Measurements from ENCODE around the gene DBNL.
"Not testable (repeated sequence)": the region's sequence is repeated elsewhere in the genome, so short reads cannot be mapped to it uniquely, and the experiment has no call there.

Gene DBNL

GRCh38 chr7:44040493-44040891 is 4.0 kb upstream of the DBNL start:
- Histone ChIP-seq H3K79me2 (ENCODE audit: control insufficient read depth, low read length) (peaks cover 16% of the 10 kb centered on the region), H3K4me1 (ENCODE audit: control insufficient read depth, low read length) (peaks cover 28% of the 10 kb centered on the region), H3K4me2 (ENCODE audit: low read length) (peak overlapping the region; percentile 92), H3F3A (ENCODE audit: control insufficient read depth, insufficient read depth) (peaks cover 19% of the 10 kb centered on the region), H3K4me3 (ENCODE audit: low read length) (peak overlapping the region; percentile 75)
- H3K27me3 ChIP-seq (ENCODE audit: control insufficient read depth, low read length); H3K27ac ChIP-seq (ENCODE audit: low read depth, low read length); H4K20me1 ChIP-seq (ENCODE audit: control insufficient read depth, insufficient read depth, low read depth, low read length); H3K9me3 ChIP-seq (ENCODE audit: control insufficient read depth, insufficient read depth, low read length); H3K9me2 ChIP-seq (replicated peaks; ENCODE audit: control insufficient read depth, low read length); H3K36me3 ChIP-seq (ENCODE audit: control insufficient read depth, low read length): not testable (repeated sequence)
- TF ChIP-seq CTCF (IDR thresholded peaks at IDR 0.05; ENCODE audit: low read depth, low read length, poor library complexity, severe bottlenecking) = peak; percentile 48

DNA sequence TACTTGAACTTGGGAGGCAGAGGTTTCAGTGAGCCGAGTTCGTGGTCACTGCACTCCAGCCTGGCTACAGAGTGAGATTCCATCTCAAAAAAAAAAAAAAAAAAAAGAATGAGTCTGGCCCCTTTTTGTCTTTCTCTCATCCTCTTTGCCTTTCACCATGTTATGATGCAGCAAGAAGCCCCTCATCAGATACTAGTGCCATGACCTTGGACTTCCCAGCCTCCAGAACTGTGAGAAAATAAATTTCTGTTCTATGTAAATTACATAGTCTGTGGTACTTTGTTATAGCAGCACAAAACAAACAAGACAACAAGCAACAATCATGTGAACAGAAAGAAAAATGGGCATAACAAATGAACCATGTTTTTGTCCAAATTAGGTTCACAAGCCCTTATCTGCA is 2.3 kb upstream of the DBNL start:
- Histone ChIP-seq H3K36me3 (ENCODE audit: control insufficient read depth, low read length) (peaks cover 25% of the 10 kb centered on the region), H4K20me1 (ENCODE audit: control insufficient read depth, insufficient read depth, low read depth, low read length) (peaks cover 3% of the 10 kb centered on the region; the same call in 1 of the 2 replicates), H3K9me2 (replicated peaks; ENCODE audit: control insufficient read depth, low read length) (no peaks in the 10 kb centered on the region), H3K4me3 (ENCODE audit: low read length) (no peak overlapping the region), H3F3A (ENCODE audit: control insufficient read depth, insufficient read depth) (peaks cover 29% of the 10 kb centered on the region), H3K9me3 (ENCODE audit: control insufficient read depth, insufficient read depth, low read length) (no peaks in the 10 kb centered on the region), H3K4me1 (ENCODE audit: control insufficient read depth, low read length) (peaks cover 45% of the 10 kb centered on the region), H3K27me3 (ENCODE audit: control insufficient read depth, low read length) (no peaks in the 10 kb centered on the region), H3K4me2 (ENCODE audit: low read length) (no peak overlapping the region), H3K27ac (ENCODE audit: low read depth, low read length) (no peak overlapping the region), H3K79me2 (ENCODE audit: control insufficient read depth, low read length) (peaks cover 33% of the 10 kb centered on the region)
- no peak for TF ChIP-seq EZH2phosphoT487 (IDR thresholded peaks at IDR 0.05; ENCODE audit: borderline replicate concordance, low read length)
- no peak for TF ChIP-seq CTCF (IDR thresholded peaks at IDR 0.05; ENCODE audit: low read depth, low read length, poor library complexity, severe bottlenecking)

DNA sequence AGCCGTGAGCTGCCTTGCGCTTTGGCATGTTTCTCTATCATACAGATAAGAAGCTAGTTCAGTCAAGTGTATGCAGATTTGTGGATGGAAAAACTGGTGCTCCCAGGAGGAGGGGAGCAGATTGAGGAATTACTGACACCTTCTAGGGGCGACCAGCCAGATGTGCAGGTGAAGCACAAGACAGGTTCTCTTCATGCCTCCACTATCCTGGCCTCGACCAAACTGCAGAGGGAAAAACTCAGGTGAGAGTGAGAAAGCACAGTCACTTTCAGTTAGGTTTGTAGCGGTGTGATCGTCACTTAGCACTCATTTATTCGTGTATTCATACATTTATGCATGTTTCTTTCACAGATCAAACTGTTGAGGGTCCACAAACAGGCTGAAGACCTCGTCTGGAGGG is 600 bp upstream of the DBNL start:
- H3K27ac ChIP-seq (ENCODE audit: low read depth, low read length) = peak overlapping the region; percentile 83
- H3K79me2 ChIP-seq (ENCODE audit: control insufficient read depth, low read length) = peaks cover 50% of the 10 kb centered on the region
- peak overlapping the region; percentile 97 for H3K4me2 ChIP-seq (ENCODE audit: low read length)
- peak overlapping the region; percentile 79 for H3K4me3 ChIP-seq (ENCODE audit: low read length)
- H3K4me1 ChIP-seq (ENCODE audit: control insufficient read depth, low read length) = peaks cover 58% of the 10 kb centered on the region
- no peaks in the 10 kb centered on the region for H3K9me3 ChIP-seq (ENCODE audit: control insufficient read depth, insufficient read depth, low read length)
- TF ChIP-seq CTCF (IDR thresholded peaks at IDR 0.05; ENCODE audit: low read depth, low read length, poor library complexity, severe bottlenecking) = no peak
- TF ChIP-seq EZH2phosphoT487 (IDR thresholded peaks at IDR 0.05; ENCODE audit: borderline replicate concordance, low read length) = no peak
- peaks cover 29% of the 10 kb centered on the region for H3F3A ChIP-seq (ENCODE audit: control insufficient read depth, insufficient read depth)
- peaks cover 39% of the 10 kb centered on the region for H3K36me3 ChIP-seq (ENCODE audit: control insufficient read depth, low read length)
- H3K9me2 ChIP-seq (replicated peaks; ENCODE audit: control insufficient read depth, low read length) = no peaks in the 10 kb centered on the region
- peaks cover 10% of the 10 kb centered on the region for H4K20me1 ChIP-seq (ENCODE audit: control insufficient read depth, insufficient read depth, low read depth, low read length)
- no peaks in the 10 kb centered on the region for H3K27me3 ChIP-seq (ENCODE audit: control insufficient read depth, low read length)
